HG03060 (cell line): Measurements from ENCODE around the gene SIGLEC8.
"Not testable (repeated sequence)": the region's sequence is repeated elsewhere in the genome, so short reads cannot be mapped to it uniquely, and the experiment has no call there.

Source experiments
- ATAC-seq: cut with Tn5 transposase; IDR thresholded peaks from one replicate; pipeline ENCODE4 v1.9.1; 2021; ENCODE audit warnings: low read depth, moderate number of reproducible peaks; ENCODE audit not compliant: unreplicated experiment

Gene SIGLEC8

GRCh38 chr19:51458051-51458645 lies at the start of gene SIGLEC8:
Gene SIGLEC8, minus strand, starts transcription at chr19:51458454. Its CDS starts 67 bp downstream, at chr19:51458387.
- no peak for ATAC-seq

- no peak for ATAC-seq
Observed at GRCh38 chr19:51507640-51508058, 49.4 kb upstream of the SIGLEC8 start.

DNA sequence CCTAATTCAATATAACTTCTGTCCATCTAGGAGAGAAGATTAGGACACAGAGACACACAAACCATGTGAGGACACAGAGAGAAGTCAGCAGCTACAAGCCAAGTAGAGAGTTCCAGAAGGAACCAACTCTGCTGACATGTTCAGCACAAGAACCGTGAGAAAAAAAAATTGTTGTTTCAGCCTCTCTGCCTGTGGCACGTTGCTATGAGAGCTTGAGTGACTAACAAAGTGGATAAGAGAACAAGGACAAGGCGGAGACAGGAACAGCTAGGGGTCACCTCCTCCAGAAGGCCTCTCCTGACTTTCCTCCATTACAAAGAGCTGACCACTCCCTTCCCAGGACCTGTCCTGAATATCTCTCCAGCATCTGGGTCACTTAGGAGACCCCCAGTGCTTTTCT lies 48.9 kb upstream of the SIGLEC8 start:
- no peak for ATAC-seq

- ATAC-seq = no peak
Observed at GRCh38 chr19:51505904-51506303, 47.6 kb upstream of the SIGLEC8 start.

DNA sequence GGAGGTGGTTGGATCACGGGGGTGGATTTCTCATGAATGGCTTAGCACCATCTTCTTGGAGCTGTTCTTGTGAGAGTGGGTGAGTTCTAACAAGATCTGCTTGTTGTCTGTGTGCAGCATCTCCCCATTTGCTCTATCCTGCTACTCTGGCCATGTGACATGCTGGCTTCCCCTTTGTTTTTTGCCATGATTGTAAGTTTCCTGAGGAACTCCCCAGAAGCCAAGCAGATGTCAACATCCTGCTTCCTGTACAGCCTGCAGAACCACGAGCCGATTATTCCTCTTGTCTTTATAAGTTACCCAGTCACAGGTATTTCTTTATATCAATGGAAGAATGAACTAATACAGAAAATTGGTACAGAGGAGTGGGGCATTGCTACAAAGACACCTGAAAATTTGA lies 45.6 kb upstream of the SIGLEC8 start:
- no peak for ATAC-seq

GRCh38 chr19:51503286-51503817 lies 45.1 kb upstream of the SIGLEC8 start:
- no peak for ATAC-seq

DNA sequence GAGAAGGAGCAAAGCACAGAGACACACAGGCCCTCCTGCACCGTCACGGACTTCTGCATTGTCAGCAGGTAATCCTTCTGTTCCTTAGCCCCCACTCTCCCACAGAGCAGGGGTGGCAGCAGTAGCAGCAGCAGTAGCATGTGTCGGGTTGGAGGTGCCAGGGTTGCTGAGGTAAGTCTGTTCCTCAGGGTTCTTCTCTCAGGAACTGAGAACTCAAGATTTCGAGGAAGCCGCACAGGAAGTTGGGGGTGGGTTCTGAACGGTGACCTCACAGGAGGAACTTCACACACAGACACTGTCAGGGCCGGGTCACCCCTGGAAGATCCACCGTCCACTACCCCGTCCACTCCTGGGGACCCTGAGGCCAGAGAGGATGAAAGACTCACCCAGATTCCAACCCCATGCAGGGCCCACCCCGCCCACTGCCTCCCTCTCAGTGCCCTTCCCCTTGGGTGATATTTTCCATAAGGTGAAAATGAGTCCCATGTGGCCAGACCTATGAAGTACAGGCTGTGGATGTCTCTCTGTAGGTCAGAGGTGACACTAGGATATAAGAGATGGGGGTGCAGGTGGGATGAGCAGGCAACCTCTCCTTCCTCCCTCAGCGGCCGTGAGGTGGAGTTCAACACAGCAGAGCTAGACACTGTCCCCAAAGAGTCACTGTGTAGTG lies 43.5 kb upstream of the SIGLEC8 start, which contains the start of gene SIGLEC12:
TSS of gene SIGLEC12 (minus strand) at position 207 of the 670 bp plus-strand sequence. CDS start at position 140, 67 bp downstream.
- ATAC-seq = no peak

- ATAC-seq = not testable (repeated sequence)
Observed at GRCh38 chr19:51500931-51501330, 42.7 kb upstream of the SIGLEC8 start.

DNA sequence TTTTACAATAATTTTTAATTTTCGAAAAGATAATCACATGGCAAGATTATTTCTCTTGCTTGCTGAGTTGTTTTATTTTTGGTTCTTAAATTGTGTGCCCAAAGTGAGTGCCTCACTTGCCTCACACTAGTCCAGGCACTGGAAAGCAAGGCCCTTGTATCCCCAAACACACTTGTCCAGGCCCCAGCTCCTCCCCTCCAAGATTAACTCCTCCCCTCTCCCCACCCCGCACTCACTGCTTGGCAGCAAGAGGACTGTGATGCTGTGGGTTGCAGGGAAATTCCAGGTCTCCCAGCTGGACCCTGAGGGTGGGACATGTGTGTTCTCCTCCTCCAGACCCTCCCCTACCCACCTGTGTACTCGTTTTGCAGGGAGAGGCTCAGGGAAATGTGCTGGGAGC lies 39.4 kb upstream of the SIGLEC8 start:
- no peak for ATAC-seq

DNA sequence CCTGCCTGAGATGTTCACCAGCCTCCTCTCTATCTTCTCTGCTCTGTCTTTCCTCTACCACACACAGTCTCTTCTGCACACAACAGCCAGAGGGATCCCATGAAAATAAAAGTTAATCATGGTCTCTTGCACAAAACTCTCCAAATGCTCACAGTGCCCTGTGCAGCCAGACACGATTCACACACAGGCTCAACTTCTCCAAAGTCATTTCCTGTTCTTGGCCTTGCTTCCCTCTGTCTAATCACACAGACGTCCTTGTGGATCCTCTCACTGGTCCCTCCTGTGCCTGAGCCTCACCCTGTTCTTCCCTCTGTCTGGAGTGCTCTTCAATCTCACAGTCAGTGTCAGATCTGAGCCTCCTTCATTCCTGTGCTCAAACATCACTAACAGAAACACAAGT lies 35.5 kb upstream of the SIGLEC8 start:
- ATAC-seq = no peak

- ATAC-seq = no peak
Observed at GRCh38 chr19:51491586-51491985, 33.3 kb upstream of the SIGLEC8 start.

GRCh38 chr19:51490676-51491075 lies 32.4 kb upstream of the SIGLEC8 start:
- no peak for ATAC-seq

DNA sequence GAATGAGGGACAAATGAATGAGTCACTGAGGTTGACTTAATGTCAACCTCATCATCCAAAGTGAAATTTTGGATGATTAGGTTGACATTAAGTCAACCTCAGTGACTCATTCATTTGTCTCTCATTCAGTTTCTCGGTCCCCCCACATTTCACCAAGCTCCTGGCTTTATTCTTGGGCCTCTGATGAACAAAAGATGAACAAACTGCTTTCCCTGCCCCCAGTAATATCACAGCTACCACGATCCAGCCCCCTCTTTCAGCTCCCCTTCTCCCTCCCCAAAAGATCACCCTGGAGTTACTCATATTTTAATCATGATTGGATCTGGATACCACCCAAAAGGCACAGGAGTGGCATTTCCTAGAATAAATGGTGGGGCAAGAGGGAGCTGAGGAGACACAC lies 30.9 kb upstream of the SIGLEC8 start:
- no peak for ATAC-seq

DNA sequence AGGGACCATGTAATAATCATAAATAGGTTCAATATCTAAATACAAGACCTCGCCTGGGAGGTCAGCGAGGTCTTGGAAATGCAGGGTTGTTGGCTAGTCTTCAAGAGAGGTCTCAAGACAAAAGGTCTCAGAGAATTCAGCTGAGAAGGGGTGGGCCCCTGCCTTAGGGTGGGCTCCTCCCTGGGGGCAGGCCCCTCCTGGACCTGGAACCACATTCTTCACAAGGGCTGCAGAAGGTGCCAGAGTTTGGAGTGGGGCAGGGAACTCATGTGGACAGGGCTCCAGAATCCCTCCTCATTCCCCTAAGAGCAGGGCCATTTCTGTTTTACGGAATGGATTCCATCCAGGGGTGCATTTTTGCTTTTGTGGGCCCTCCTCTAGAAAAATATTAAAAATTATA lies 30.2 kb upstream of the SIGLEC8 start:
- no peak for ATAC-seq

DNA sequence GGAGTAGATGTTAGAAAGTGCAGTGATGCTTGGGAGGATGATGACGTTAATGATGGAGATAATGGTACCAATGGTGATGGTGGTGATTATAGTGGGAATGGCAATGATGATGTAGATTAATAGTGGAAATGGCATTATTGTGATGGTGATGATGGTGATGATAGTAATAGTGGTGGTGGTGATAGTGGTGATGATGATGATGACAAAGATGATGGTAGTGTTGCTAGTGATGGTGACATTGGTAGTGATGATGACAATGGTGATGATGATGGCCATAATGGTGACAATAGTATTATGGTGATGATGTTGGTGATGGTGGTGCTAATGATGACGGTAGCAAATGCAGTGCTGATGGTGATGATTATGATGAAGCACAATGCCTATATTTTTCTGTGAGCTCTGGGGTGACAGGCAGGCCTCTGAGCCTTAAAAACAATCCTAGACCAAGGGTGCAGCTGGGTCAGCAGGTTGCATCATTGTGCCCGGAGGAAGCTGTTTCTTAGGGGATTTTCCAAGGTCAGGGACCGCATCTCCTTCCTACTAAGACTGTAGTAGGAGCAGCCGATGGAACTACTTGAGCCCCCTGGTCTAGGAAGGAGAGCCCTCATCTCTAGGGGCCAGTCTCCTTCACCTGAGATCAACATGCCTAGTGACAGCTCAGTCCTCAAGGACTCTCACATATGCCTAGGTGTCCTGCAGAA lies 27.9 kb upstream of the SIGLEC8 start:
- no peak for ATAC-seq

- ATAC-seq = no peak
Observed at GRCh38 chr19:51480590-51480989, 22.3 kb upstream of the SIGLEC8 start.

GRCh38 chr19:51479531-51480331 lies 21.5 kb upstream of the SIGLEC8 start:
- no peak for ATAC-seq

GRCh38 chr19:51478381-51479234 lies 20.4 kb upstream of the SIGLEC8 start, which contains the start of gene CEACAM18:
Gene CEACAM18, plus strand, starts transcription at chr19:51478539.
- ATAC-seq = no peak

DNA sequence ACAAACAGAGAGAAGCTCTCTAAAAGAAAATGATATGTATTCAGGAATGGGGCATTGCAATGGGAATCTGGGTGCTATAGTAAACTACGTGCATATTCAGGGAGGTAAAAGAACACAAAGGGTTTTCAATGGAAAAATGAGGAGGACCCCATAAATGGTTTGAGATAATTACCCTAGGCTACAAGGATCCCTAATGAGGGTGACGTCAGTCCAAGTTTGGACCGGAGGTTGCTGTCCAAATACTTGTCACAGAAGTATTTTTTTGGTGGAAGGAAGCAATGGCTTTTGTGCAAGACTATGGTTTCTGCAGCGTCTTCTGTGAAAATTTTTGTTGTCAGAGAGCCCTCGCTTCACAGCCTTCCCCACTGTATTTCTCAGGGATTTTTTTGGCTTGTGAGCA lies 19.1 kb upstream of the SIGLEC8 start:
- ATAC-seq = no peak

DNA sequence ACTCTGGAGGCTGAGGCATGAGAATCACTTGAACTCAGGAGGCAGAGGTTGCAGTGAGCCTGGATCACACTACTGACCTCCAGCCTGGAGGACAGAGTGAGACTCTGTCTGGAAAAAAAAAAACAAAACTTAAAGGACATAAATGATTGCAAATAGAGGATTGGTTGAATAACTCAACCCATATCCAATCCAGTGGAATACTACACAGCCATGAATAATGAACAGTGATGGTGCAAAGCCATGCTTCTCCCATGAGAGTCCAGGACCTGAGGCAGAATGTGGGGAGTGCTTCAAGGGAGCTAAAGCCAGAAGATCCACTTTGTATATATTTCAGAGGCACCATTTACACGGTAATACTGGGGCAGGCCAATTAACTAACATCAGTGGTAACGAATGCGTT lies 17.9 kb upstream of the SIGLEC8 start:
- no peak for ATAC-seq
